DND-41 (cell line): ENCODE measurements around the gene ASH1L.

Experiments used
- EZH2 ChIP-seq: IDR thresholded peaks from 3 replicates; pipeline ENCODE4 v1.6.1; 2012; ENCODE audit warnings: borderline replicate concordance, low read depth, mild to moderate bottlenecking, moderate library complexity, low read length, inconsistent platforms; ENCODE audit not compliant: severe bottlenecking
- TF ChIP-seq, protein P1 (sequence below): IDR thresholded peaks from 2 replicates; pipeline ENCODE4 v1.5.1; 2012; ENCODE audit warnings: borderline replicate concordance, low read length, moderate library complexity, mild to moderate bottlenecking; ENCODE audit not compliant: poor library complexity, severe bottlenecking; ENCODE audit errors: extremely low read depth

GRCh38 chr1:155513300-155513916, 49.2 kb downstream of the ASH1L start:
- TF ChIP-seq EZH2 = no peak
- TF ChIP-seq, protein P1, sequence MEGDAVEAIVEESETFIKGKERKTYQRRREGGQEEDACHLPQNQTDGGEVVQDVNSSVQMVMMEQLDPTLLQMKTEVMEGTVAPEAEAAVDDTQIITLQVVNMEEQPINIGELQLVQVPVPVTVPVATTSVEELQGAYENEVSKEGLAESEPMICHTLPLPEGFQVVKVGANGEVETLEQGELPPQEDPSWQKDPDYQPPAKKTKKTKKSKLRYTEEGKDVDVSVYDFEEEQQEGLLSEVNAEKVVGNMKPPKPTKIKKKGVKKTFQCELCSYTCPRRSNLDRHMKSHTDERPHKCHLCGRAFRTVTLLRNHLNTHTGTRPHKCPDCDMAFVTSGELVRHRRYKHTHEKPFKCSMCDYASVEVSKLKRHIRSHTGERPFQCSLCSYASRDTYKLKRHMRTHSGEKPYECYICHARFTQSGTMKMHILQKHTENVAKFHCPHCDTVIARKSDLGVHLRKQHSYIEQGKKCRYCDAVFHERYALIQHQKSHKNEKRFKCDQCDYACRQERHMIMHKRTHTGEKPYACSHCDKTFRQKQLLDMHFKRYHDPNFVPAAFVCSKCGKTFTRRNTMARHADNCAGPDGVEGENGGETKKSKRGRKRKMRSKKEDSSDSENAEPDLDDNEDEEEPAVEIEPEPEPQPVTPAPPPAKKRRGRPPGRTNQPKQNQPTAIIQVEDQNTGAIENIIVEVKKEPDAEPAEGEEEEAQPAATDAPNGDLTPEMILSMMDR = no peak
